ENCODE data around the gene SMC5.
"Not testable (repeated sequence)": the region's sequence is repeated elsewhere in the genome, so short reads cannot be mapped to it uniquely, and the experiment has no call there.

The SMC5 gene

DNA sequence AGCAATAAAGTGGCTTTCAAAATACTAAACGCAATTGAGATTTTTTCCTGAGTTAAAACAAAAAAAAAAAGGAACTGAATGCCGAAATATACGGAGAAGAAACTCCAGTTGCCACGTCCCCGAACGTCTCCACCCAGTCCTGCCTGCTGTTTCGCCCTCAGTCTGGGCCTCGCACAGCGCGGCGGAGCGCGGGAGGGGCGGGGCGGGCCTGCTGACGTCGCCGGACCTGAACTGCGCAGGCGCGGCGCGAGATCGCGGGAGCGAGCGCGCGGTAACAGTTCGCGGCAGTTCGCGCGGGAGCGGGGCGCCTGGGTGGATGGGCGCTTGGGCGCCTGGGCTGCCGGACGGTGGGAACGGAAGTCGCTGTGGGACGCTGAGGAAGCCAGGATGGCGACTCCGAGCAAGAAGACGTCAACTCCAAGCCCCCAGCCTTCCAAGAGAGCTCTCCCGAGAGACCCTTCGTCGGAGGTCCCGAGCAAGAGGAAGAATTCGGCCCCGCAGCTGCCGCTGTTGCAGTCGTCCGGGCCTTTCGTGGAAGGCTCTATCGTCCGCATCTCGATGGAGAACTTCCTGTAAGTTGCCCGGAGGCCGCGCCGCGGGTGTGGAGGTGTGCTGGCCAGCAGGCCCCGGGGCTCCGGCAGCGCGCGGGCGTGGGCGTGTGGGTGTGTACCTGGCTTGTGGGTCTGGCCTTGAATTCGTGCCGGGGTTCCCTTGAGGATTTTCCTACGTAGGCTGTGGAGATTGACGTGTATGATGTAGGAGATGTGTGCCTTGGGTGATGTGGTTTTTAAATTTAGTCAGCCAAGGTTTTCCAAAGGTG is at the start of gene SMC5:
Gene SMC5 (plus strand): TSS at position 287 of the 820 bp plus-strand sequence. CDS start 101 bp downstream, at position 388.
- DNase-seq = peak; percentile 78 to 79

DNA sequence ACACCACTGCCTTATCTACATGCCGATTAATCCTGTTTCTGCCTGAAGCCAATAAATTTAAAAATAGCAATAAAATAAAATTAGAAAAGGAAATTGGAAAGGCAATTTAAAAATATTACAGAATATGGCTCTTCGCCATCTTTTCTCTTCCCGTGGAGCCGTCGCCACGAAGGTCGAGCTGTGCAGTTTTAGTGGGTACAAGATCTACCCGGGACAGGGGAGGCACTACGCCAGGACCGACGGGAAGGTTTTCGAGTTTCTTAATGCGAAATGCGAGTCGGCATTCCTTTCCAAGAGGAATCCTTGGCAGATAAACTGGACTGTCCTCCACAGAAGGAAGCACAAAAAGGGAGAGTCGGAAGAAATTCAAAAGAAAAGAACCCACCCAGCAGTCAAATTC is 41.7 kb upstream of the SMC5 start:
- no peak for DNase-seq

DNA sequence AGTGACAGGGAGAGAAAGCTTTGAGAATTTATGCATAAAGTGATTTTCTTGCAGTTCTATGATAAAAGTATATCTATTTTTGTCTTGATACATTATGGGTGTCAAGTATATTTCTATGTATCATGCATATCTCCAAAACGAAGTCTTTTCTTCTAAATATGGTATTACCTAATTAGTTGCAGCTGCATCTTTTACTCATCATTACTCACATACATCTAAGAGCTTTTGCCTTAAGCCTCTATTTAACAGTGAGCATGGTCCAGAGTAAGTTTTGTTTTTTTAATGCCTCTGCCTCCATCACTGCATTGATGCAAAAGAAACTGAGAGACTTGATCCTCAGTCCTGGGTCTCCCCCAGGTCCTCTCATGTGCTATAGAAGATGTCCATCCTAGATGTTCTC is 40.0 kb upstream of the SMC5 start:
- no peak for DNase-seq

DNA sequence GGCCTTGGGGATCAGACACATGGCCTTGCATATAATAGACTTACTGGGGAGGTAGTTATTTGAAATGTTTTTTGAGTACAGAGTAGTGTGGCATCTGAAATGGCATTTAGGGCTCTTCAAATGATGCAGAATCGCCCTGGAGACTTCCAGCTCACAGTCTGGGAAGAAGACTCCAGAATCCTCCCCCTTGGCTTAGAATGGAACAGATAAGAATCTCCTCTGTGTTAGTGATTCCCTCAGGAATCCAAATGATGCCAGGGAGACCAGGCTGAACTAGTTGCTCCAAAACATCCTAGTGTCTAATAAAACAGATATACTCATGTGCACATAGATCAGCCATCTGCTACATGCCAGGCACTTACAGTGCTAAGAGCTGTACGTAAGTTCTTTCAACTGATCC is 38.6 kb upstream of the SMC5 start:
- no peak for DNase-seq

DNA sequence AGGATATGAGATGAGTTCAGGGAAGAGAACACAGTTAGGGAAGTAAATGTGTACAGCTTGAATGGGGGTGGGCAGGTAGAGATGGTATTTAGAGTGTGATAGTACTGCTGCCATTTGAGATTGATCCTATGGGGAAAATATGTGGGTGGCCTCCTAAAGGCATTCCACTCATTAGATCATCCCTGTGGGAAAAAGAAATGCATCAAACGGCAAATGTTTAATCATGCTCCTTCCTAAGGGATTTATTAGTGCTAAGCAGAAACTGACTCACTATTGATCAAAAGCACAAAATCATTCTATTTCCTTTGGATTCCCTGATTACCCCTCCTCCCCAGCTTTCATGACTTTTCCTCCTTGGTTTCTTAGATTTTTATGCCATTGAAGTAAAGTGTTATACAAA is 36.4 kb upstream of the SMC5 start:
- DNase-seq = no peak

DNA sequence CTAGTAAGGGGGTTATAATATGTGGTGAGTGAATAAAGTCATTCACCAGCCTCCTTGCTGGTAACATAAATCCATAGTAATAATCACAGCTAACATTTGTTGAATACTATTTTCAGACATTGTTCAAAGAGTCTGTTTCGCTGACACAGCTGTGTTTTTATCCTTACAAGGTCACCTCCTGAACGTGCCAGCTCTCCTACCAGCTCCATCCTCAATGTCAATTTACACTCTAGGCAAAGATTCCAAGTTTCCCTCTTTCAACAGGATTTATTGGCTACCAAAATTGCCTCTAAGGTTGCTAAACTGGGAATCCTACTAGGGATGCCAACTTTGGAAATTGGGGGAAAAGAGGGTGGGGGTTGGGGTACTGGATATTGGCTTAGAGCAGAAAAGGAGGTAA is 30.7 kb upstream of the SMC5 start:
- no peak for DNase-seq

DNA sequence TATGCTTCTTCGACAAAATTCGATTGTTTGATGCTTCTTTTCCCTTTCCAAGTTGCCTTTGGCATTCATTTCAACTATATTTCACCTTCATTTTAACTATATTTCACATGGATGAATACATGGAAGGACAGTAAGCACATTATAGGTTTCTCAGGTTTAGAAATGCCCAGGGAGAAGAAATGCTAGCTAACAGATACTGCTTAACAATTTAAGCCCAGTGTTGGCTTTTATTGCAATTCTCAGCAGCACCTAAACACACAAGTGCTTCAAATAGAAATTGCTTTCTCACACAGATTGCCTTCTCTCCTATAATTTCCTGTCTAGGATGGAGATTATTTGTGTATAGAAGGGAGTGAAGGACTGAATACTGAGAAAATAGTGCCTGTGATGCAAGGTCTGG is 30.2 kb upstream of the SMC5 start:
- DNase-seq = no peak

DNA sequence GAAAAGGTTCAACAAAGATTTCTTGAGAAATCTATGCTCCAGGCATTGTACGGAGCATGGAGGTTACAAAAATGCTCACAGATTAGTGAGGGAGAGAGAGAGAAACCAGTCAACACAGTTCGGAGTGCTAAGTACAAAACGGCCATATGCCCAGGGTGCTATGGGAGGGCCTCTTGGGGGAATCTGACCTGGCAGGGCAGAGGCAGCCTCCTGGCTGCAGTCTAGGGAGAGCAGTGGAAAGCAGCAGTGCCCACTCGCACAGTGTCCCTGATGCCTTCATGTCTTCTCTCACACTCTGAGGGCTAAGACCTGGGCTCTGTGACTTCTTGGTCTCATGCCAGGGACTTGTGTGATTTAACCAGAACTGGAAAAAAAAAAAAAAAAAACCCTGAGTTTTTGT is 29.8 kb upstream of the SMC5 start:
- DNase-seq = no peak

DNA sequence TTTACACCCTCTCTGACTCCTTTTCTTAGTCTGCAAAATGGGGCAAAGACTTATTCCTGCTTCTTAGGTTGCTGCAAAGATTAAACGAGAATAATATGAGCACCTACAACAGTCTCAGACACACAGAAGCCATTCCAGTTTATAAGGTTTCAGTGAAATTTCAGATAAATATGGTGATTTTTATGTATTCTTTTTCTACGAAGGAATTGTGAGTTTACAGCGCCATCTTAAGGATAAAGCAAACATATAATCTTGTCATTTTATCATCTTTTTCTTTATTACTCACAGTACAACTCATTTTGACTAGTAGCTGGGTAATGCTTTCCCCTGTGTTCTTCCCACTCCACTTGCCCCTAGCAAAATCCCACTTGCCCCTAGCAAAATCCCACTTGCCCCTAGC is 29.2 kb upstream of the SMC5 start:
- DNase-seq = no peak

DNA sequence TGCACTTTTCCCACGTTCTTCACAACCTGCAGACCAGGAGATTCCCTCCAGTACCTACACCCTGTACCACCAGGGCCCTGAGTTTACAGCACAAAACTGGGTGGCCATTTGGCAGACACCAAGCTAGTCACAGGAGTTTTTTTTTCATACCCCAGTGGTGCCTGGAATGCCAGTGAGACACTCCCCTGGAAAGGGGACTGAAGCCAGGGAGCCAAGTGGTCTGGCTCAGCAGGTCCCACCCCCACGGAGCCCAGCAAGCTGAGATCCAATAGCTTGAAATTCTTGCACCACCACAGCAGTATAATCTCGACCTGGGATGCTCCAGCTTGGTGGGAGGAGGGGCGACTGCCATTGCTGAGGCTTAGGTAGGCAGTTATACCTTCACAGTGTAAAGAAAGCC is 26.3 kb upstream of the SMC5 start:
- DNase-seq = no peak

DNA sequence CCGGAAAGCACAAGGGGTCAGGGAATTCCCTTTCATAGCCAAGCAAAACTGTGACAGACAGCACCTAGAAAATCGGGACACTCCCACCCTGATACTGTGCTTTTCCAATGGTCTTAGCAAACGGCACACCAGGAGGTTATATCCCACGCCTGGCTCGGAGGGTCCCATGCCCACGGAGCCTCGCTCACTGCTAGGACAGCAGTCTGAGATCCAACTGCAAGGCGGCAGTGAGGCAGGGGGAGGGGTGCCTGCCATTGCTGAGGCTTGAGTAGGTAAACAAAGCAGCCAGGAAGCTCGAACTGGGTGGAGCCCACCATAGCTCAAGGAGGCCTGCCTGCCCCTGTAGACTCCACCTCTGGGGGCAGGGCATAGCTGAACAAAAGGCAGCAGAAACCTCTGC is 24.6 kb upstream of the SMC5 start:
- DNase-seq = not testable (repeated sequence)

DNA sequence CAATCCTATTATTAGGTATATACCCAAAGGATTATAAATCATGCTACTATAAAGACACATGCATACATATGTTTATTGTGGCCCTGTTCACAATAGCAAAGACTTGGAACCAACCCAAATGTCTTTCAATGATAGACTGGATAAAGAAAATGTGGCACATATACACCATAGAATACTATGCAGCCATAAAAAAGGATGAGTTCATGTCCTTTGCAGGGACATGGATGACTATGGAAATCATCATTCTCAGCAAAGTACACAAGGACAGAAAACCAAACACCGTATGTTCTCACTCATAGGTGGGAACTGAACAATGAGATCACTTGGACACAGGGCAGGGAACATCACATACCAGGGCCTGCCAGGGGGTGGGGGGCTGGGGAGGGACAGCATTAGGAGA is 12.8 kb upstream of the SMC5 start:
- DNase-seq = not testable (repeated sequence)

DNA sequence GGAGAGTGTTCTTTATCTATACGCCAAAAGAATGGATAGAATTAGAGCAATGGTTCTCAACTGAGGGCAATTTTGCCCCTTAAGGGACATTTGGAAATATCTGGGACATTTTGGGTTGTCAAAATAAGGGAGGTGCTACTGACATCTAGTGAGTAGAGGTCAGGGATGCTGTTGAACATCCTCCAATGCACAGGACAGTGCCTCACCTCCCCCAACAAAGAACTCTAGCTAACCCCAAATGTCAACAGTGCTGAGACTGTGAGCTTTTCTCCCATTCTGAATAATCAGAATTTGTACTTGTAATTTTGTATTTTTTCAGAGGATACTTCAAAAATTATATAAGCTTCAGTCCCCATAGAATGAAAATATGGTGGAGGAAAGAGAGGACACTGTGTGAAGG is 8.6 kb upstream of the SMC5 start:
- no peak for DNase-seq

DNA sequence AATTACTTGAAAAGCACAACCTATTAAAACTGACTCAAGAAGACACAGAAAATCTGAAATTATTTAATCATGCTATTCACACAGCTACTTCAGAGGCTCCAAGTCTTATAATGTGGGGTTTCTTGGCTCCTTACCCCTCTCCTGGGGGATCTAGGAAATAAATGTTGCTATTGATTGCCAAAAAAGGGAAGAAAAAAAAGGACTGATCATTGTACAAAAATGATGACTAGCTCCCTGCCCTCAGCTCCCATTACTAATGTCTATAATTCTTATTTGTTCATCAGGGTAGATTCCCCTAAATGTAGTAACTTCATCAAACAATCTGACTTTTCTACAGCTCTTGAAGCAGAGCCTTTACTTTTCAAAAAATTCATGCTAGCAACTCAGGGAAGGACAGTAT is 3.3 kb upstream of the SMC5 start:
- DNase-seq = no peak

DNA sequence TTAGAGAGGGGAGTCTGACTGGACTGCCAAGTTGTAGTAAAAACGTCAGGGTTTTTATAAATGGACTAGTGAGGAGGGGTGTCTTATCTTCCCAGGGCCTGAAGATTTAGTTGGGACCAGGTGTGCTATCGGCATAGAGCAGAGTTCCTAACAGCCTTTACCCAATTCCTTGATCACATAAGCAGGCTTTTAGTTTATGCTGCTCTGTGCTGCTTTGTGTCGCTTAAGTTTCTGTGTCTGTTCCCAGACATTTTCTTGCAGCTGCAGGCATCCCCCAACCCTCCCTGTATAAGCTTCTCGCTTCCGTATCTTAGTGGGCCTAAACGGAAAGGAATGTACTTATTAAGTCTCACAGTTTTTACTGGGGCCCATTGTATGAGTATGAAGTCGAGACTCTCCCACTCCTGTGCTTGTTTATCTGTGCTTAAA is 2.6 kb upstream of the SMC5 start:
- no peak for DNase-seq

DNA sequence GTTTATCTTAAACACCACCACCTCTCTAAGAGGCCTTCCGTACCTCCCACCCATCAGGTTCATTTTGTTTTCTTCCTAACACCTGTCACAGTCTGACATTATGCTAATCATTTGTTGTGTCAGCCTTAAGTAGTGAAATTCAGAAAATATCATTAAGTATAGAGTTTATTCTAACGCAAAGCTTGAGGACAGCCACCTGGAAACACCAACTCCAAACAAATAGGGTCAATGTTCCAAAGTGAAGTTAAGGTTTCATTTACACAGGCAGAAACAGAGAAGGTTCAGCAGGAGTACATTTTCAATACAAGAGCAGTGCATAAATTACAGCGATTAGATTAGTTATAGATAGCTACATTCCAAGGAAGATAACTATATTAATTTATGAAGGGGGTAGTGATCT is 1.3 kb upstream of the SMC5 start:
- no peak for DNase-seq

DNA sequence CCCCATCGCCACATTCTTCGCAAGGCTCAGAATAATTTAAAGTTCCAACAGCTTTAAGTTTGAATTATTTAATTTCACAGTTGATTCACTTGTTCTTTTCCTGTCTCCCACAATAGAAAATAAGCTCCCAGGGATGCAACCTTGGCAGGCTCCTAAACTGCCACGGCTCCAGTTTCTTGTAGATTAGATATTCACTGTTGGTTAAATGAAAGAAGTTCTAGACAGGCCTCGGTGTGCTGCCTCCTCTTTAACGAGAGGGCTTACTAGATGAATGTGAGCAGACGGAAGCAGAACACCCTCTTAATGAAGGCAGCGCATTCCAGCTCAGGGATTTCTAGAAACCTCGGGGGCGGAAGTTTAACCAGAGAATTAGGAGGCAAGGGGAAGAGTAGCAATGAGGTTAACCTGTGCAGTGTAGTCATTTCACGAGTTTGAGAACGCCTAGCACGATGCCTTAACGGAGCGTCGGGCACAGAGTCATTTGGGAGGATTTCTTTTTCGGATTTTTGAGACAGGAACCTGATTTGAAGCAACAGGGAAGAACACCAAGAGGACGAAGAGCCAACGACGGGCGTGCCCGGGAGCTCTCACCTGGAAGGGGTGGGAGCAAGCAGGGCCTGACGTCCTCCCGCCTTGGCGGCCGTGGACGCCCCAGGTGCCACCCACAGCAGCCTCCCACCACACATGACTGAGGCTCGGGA is 637 bp upstream of the SMC5 start:
- DNase-seq = peak in 1 of 2 experiments; percentile 4

DNA sequence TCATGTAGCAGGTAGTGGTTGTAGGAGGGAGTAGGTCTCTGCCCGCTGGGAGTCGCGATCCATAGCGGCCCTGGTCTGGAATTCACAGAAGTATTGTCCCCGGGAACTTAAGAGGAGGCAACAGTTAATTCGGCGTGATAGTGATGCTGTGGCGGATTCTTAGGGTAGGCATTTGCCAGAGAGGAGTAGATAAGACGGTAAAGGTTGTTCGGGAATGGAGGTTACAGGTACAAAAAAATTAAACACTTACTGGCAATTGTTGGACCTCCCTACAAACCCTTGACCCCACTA is 679 bp downstream of the SMC5 start:
- no peak for DNase-seq

DNA sequence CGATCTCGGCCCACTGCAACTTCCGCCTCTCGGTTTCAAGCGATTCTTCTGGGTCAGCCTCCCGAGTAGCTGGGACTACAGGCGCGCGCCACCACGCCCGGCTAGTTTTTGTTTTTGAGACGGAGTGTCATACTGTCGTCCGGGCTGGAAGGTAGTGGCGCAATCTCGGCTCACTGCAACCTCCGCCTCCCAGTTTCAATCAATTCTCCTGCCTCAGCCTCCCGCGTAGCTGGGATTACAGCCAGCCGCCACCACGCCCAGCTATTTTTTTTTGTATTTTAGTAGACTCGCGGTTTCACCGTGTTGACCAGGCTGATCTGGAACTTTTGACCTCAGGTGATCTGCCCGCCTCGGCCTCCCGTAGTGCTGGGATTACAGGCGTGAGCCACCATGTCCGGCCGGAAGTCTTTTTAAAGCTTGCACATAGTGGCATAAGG is 1.2 kb downstream of the SMC5 start:
- no peak for DNase-seq

DNA sequence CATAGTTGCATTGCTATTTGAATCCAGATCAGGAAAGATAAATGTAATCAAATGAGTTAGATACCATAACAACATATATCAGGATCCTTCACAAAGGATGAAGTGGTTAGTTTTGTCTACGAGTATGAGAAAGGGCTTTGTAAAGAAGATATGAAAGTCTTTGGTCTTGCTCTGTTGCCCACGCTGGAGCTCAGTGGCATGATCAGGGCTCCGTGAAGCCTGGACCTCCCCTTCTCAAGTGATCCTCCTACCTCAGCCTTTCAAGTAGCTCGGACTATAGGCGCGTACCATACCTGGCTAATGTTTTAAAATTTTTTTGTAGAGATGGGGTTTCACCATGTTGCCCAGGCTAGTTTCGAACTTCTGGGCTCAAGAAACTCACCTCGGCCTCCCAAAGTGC is 1.8 kb downstream of the SMC5 start:
- DNase-seq = no peak

DNA sequence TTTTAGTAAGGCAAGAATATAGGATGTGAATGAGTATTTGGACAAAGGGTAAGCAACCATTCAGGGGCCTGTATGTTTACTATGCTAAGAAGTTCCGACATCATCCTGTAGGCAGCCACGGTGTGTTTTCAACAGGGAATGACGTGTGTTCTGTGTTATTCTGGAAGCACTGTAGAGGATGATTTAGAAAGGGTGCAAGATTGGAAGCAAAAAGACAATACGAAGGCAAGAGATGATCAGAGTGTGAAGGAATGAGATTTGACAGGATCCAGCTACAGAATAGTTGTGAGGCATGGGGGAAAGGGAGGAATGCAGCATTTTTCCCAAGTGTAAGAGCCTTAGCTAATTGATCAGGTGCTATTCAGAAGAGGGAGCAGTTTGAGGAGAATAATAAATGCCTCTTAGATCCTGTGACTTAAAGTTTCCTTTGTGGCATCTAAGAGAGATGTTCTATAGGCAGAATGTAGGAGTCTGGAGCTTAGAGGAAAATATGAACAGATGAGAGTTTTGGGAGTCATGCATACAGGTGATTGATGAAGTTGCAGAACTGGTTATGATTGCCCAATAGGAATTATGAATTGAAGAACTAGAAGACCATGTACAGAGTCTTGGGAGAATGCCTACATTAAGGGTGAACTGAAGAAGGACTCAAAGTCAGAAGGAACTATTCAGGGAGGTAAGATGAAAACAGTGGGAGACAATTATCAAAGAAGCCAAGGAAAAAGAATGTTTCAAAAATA is 2.5 kb downstream of the SMC5 start:
- no peak for DNase-seq

DNA sequence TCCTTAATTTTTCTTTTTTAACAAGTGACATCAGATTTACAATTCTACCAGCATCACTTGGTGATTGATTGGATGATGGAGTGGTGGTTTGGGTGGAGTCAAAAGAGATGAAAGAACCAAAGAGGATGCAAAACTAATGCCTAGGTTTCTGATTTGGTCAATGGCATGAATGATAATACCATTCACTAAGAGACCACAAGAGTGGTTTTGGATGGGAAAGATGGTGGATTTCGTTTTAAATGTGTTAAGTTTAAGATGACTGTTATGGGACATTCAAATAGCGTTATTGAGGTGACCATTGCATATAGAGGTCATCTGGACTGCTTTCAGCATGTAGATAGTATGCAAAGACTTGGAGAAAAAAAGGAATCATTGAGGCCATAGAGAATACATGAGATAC is 3.6 kb downstream of the SMC5 start:
- no peak for DNase-seq

DNA sequence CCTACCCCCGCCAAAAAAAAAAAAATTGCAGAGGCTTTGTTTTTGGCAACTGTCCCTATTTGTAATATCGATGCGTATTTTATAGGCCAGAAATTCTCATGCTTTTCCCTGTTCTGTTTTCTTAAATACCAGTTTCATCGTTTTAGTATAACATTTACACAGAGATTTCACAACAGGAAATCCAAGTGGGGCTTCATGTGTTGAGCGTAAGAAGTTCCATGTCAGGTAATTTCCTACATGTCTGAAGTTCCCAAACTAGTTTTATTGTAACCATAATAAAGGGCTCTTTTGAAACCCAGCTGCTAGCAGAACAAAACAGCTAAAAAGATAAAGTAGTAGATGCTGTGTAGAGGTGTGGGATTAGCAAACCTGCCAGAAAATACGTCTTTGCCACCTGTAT is 4.2 kb downstream of the SMC5 start:
- DNase-seq = no peak

DNA sequence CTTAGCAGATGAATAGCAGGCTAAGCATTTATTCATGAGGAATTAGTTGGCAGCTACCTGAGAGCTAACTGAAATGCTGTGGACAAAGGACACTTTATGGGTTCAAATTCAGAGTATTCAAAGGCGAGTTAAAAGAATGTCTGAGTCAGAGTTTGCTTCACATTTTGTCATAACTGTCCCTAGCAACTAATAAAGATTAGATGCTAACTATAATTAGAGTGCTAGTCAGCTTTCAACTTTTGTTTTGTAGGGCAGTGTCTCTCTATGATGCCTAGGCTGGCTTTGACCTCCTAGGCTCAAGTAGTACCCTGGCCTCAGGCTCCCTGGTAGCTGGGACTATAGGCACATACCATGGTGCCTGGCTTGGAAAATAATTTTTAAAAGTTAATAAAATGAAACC is 4.6 kb downstream of the SMC5 start:
- DNase-seq = no peak
